Measurements from ENCODE around the gene VSTM4. TPM values are rescaled to one million over a fixed set of nuclear protein-coding genes. Genes with fewer than 3 reads are reported as not detected.

VSTM4 gene
- total RNA-seq, 1 experiment from 2014 or later: not detected

- intact Hi-C loops (cut with micrococcal nuclease; ENCODE audit: unreplicated experiment): no loop called here
- TF ChIP-seq CTCF (IDR thresholded peaks at IDR 0.05; ENCODE audit: insufficient read depth in 1 of 2, low read depth in 1 of 2, low read length in 1 of 2, severe bottlenecking in 1 of 2, unreplicated experiment in 1 of 2): no peak
- Mint-ChIP-seq H3K4me1 (ENCODE audit: low read depth, unreplicated experiment) (no peaks in the 10 kb centered on the region), H3K9me3 (ENCODE audit: unreplicated experiment) (no peaks in the 10 kb centered on the region), H3K36me3 (ENCODE audit: insufficient read depth, unreplicated experiment) (no peaks in the 10 kb centered on the region), H3K27ac (ENCODE audit: unreplicated experiment) (no peak overlapping the region), H3K4me3 (ENCODE audit: unreplicated experiment) (no peak overlapping the region), H3K27me3 (ENCODE audit: insufficient read depth, unreplicated experiment) (peaks cover 18% of the 10 kb centered on the region)
- ChIA-PET CTCF (no interaction called here), POLR2A (no interaction called here)
- Histone ChIP-seq H3K27me3 (replicated peaks; ENCODE audit: control insufficient read depth, insufficient read depth, low read length) (no peaks in the 10 kb centered on the region), H3K4me3 (ENCODE audit: low read depth, low read length) (no peak overlapping the region), H3K4me1 (no peaks in the 10 kb centered on the region), H3K36me3 (ENCODE audit: control insufficient read depth, insufficient read depth, low read length) (no peaks in the 10 kb centered on the region), H3K9me3 (no peaks in the 10 kb centered on the region)
- no peak for DNase-seq
- no TSS peak for BruUV-seq (replicated peaks)
Measured at GRCh38 chr10:48970046-48970445, 145.3 kb downstream of the VSTM4 start.

GRCh38 chr10:48968036-48968435, 147.3 kb downstream of the VSTM4 start:
- Histone ChIP-seq H3K36me3 (ENCODE audit: control insufficient read depth, insufficient read depth, low read length) (no peaks in the 10 kb centered on the region), H3K4me1 (no peaks in the 10 kb centered on the region), H3K4me3 (ENCODE audit: low read depth, low read length) (no peak overlapping the region), H3K27me3 (replicated peaks; ENCODE audit: control insufficient read depth, insufficient read depth, low read length) (no peaks in the 10 kb centered on the region), H3K9me3 (no peaks in the 10 kb centered on the region)
- Mint-ChIP-seq H3K9me3 (ENCODE audit: unreplicated experiment) (no peaks in the 10 kb centered on the region), H3K4me1 (ENCODE audit: low read depth, unreplicated experiment) (no peaks in the 10 kb centered on the region), H3K36me3 (ENCODE audit: insufficient read depth, unreplicated experiment) (no peaks in the 10 kb centered on the region), H3K27ac (ENCODE audit: unreplicated experiment) (no peak overlapping the region), H3K27me3 (ENCODE audit: insufficient read depth, unreplicated experiment) (peaks cover 16% of the 10 kb centered on the region), H3K4me3 (ENCODE audit: unreplicated experiment) (no peak overlapping the region)
- intact Hi-C loops (cut with micrococcal nuclease; ENCODE audit: unreplicated experiment): no loop called here
- POLR2A ChIA-PET: no interaction called here
- no peak for DNase-seq
- BruUV-seq (replicated peaks): no TSS peak
- TF ChIP-seq CTCF (IDR thresholded peaks at IDR 0.05; ENCODE audit: insufficient read depth in 1 of 2, low read depth in 1 of 2, low read length in 1 of 2, severe bottlenecking in 1 of 2, unreplicated experiment in 1 of 2): no peak
- CTCF ChIA-PET: no interaction called here

- H3K36me3 Mint-ChIP-seq (ENCODE audit: insufficient read depth, unreplicated experiment): no peaks in the 10 kb centered on the region
- no peaks in the 10 kb centered on the region for H3K27me3 ChIP-seq (replicated peaks; ENCODE audit: control insufficient read depth, insufficient read depth, low read length)
- ChIA-PET POLR2A (no interaction called here), CTCF (no interaction called here)
- H3K27ac Mint-ChIP-seq (ENCODE audit: unreplicated experiment): no peak overlapping the region
- no peaks in the 10 kb centered on the region for H3K4me1 ChIP-seq
- H3K36me3 ChIP-seq (ENCODE audit: control insufficient read depth, insufficient read depth, low read length): no peaks in the 10 kb centered on the region
- intact Hi-C loops (cut with micrococcal nuclease; ENCODE audit: unreplicated experiment): no loop called here
- H3K4me3 ChIP-seq (ENCODE audit: low read depth, low read length): no peak overlapping the region
- H3K4me3 Mint-ChIP-seq (ENCODE audit: unreplicated experiment): no peak overlapping the region
- TF ChIP-seq CTCF (IDR thresholded peaks at IDR 0.05; ENCODE audit: insufficient read depth in 1 of 2, low read depth in 1 of 2, low read length in 1 of 2, severe bottlenecking in 1 of 2, unreplicated experiment in 1 of 2): no peak
- BruUV-seq (replicated peaks): no TSS peak
- H3K27me3 Mint-ChIP-seq (ENCODE audit: insufficient read depth, unreplicated experiment): peaks cover 16% of the 10 kb centered on the region
- no peaks in the 10 kb centered on the region for H3K4me1 Mint-ChIP-seq (ENCODE audit: low read depth, unreplicated experiment)
- DNase-seq: no peak
- H3K9me3 Mint-ChIP-seq (ENCODE audit: unreplicated experiment): no peaks in the 10 kb centered on the region
- no peaks in the 10 kb centered on the region for H3K9me3 ChIP-seq
Measured at GRCh38 chr10:48965460-48965859, 149.9 kb downstream of the VSTM4 start.

Small RNAs within 50 kb of the gene (microRNA-seq; reads per million reads assigned to microRNA genes)
- not detected for gene MIR4294

Other genes with a start within 250 kb of the VSTM4 start
- not detected in 2 replicates for gene LRRC18, start 175.7 kb downstream of the VSTM4 start, total RNA-seq (2022)
- not detected in 2 replicates for gene FAM170B, start 18.5 kb upstream of the VSTM4 start, total RNA-seq (2022)
- gene TMEM273, start 72.9 kb upstream of the VSTM4 start, total RNA-seq (2022): not detected in 2 replicates
- not detected in 2 replicates for gene C10orf71, start 183.6 kb upstream of the VSTM4 start, total RNA-seq (2022)